Measurements from ENCODE around the gene PDE7B.

GRCh38 chr6:135951169-135951568 is 99.7 kb downstream of the PDE7B start:
- TF ChIP-seq RXRA (IDR thresholded peaks at IDR 0.05) (no peak), RAD21 (IDR thresholded peaks at IDR 0.05) (no peak), NR2F2 (IDR thresholded peaks at IDR 0.05) (no peak), SP1 (IDR thresholded peaks at IDR 0.05) (no peak), TAF1 (conservative IDR thresholded peaks at IDR 0.05) (no peak), JUND (IDR thresholded peaks at IDR 0.05) (no peak), MAX (IDR thresholded peaks at IDR 0.05) (no peak)
- TF ChIP-seq, protein P1, sequence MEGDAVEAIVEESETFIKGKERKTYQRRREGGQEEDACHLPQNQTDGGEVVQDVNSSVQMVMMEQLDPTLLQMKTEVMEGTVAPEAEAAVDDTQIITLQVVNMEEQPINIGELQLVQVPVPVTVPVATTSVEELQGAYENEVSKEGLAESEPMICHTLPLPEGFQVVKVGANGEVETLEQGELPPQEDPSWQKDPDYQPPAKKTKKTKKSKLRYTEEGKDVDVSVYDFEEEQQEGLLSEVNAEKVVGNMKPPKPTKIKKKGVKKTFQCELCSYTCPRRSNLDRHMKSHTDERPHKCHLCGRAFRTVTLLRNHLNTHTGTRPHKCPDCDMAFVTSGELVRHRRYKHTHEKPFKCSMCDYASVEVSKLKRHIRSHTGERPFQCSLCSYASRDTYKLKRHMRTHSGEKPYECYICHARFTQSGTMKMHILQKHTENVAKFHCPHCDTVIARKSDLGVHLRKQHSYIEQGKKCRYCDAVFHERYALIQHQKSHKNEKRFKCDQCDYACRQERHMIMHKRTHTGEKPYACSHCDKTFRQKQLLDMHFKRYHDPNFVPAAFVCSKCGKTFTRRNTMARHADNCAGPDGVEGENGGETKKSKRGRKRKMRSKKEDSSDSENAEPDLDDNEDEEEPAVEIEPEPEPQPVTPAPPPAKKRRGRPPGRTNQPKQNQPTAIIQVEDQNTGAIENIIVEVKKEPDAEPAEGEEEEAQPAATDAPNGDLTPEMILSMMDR (IDR thresholded peaks at IDR 0.05; ENCODE audit: low read depth, low read length, missing input control): no peak
- TF ChIP-seq, protein P2, sequence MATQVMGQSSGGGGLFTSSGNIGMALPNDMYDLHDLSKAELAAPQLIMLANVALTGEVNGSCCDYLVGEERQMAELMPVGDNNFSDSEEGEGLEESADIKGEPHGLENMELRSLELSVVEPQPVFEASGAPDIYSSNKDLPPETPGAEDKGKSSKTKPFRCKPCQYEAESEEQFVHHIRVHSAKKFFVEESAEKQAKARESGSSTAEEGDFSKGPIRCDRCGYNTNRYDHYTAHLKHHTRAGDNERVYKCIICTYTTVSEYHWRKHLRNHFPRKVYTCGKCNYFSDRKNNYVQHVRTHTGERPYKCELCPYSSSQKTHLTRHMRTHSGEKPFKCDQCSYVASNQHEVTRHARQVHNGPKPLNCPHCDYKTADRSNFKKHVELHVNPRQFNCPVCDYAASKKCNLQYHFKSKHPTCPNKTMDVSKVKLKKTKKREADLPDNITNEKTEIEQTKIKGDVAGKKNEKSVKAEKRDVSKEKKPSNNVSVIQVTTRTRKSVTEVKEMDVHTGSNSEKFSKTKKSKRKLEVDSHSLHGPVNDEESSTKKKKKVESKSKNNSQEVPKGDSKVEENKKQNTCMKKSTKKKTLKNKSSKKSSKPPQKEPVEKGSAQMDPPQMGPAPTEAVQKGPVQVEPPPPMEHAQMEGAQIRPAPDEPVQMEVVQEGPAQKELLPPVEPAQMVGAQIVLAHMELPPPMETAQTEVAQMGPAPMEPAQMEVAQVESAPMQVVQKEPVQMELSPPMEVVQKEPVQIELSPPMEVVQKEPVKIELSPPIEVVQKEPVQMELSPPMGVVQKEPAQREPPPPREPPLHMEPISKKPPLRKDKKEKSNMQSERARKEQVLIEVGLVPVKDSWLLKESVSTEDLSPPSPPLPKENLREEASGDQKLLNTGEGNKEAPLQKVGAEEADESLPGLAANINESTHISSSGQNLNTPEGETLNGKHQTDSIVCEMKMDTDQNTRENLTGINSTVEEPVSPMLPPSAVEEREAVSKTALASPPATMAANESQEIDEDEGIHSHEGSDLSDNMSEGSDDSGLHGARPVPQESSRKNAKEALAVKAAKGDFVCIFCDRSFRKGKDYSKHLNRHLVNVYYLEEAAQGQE (IDR thresholded peaks at IDR 0.05): no peak
